H1 (cell line): ENCODE data around the gene ACTA2. TPM values are rescaled to one million over a fixed set of nuclear protein-coding genes. Genes with fewer than 3 reads are reported as not detected.

Experiments used
- CTCF ChIP-seq, 3 experiments: IDR thresholded peaks; 1 replicate in 2 of 3; 2 replicates in 1 of 3; pipeline versions ENCODE4 v1.5.1 to v1.6.1; 2011; ENCODE audit warnings: low read length in 3 of 3, mild to moderate bottlenecking in 3 of 3, inconsistent platforms in 2 of 3, low read depth in 1 of 3, moderate library complexity in 1 of 3; ENCODE audit not compliant: insufficient read depth in 1 of 3; ENCODE audit errors: control extremely low read depth in 1 of 3
- polyA plus RNA-seq, 7 experiments: library from polyadenylated mRNA; depleted of rRNA in 3 of 7; stranded (reverse) in 5 of 7; unstranded in 2 of 7; fragments of >200 nt in 5 of 7; fragments of 200-250 nt in 2 of 7; gene quantifications; 1 replicate in 5 of 7; 2 replicates in 1 of 7; 4 replicates in 1 of 7; pipeline versions ENCODE4 v1.2.1 to v1.2.3, GENCODE V29; 2011 to 2013; ENCODE audit warnings: missing spikeins in 2 of 7, mixed read lengths in 2 of 7
- total RNA-seq: library from RNA; stranded (reverse); fragmentation: NEBNext Ultra II Directional; extraction: Animal tissue kit (Norgen Biotek cat#: 25700); gene quantifications from 2 replicates; pipeline ENCODE4 v1.2.1, GENCODE V29; 2021

Gene ACTA2
- total and polyA plus RNA-seq, 2 of the 8 experiments (the other 6 are each of a cell fraction or from before 2014, with no cell fraction given) = 3.5 to 8.9 TPM

GRCh38 chr10:88931548-88931947 is 21.0 kb downstream of the ACTA2 start (continued):
- TF ChIP-seq CTCF (IDR thresholded peaks at IDR 0.05; ENCODE audit: control extremely low read depth in 1 of 3, insufficient read depth in 1 of 3, low read depth in 1 of 3, low read length in 3 of 3) = no peak
